GM21390 (cell line): ENCODE results near the gene ASTN2.

Source experiments
- ATAC-seq: cut with Tn5 transposase; IDR thresholded peaks from one replicate; pipeline ENCODE4 v1.9.1; 2021; ENCODE audit not compliant: unreplicated experiment

The ASTN2 gene

DNA sequence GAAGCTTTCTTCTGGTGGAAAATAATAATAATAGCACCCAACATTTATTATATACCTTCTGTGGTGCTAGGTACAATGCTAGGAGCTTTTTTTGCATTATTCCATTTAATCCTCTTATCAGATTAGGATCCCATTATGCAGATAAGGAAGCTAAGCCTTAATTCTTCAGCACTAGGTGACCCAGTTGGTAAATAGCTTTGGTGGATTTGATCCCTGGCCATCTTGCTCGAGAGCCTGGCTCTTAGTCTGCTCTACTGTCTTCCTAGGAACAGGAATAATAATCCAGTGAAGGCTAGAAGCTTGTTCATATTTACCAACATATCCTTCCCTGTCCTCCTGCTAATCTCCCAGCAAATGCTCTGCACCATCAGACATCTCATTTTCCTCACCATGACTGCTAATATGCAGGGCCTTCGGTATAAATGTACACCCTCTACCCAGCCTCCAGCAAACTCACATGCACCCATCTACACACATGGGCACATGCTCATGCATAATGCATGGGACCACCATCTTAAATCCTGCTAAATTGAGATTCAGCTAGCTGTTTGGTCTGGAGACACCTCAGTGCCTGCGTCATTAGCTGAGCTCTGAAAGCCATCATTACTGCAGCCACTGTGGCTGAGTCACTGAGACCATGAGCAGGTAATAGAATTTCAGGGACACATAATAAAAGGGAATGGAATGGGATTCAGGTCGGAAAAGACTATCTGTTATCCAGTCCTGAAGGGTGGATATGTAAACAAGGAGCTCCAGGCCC is 640.3 kb downstream of the ASTN2 start:
- ATAC-seq, result no peak

DNA sequence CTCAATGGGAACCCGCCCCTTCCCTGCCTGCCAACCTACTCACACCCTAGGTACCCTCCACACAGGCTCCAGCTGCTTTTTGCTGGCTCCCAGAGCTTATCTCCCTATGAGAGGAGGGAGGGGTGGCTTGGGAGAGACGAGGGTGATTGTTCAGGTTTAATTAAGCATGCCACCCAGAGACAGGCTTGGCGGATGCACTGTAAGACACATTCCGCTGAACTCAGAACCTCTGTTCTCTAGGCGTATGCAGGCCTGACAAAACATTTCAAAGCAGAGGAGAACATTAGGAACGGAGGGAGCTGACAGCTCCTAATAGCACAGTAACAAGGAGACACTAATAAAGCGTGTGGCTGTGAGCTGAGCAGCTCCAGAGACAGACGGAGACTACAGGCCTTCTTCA is 647.6 kb downstream of the ASTN2 start:
- ATAC-seq, result no peak

DNA sequence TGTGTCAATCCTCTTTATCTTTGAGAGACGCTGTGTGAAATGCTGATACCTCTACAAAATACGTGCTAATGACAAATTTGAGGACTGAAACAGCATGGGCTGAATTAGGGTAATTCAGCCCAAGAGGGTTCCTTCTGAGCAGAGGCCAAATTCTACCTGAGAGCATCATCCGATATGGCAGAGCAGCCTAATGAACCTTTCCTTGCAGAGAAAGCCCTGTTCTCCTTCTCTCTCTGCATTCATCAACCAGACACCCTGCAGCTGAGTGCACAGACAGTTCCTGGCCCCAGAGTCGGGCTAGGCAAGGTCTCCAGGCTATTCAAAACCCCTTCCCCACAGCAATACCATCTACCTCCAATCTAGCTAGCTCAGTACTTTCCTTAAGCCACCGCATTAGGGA is 649.8 kb downstream of the ASTN2 start:
- ATAC-seq, result no peak

DNA sequence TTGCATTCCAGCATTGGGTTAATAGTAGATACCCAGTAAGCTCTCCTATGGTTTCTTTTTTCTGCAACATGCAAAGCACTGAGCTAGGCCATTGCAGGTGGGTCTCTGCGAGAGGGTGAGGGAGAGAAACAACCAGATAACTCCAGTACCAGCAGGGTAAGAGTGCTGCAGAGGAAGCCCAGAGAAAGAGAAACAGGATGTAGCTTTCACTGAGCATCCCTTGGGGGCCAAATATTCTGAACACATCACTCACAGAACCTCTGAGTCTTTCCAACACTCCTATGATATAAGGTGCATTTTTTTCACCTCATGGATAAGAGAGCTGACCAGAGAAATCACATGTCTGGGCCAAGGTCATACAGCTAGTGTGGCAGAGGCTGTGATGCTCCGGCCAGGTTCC is 651.1 kb downstream of the ASTN2 start:
- ATAC-seq, result no peak

DNA sequence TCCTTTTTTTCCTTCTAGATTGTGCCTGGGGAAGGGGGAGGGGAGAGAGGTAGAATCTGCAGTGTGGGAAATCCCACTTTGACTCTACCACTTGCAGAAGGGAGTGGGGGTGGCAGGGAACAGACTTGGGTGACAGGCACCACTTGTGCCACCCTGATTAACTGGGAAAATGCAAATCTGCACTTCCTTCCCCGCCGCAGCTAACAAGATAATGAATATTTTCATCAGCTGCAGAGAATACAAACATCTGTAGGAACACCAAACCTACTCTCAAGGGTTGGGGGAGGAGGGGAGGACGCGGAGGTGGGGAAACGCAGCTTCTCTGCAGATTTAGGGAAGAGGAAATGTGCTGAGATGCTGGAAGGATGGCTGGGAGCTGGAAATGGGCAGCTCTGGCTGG is 654.2 kb downstream of the ASTN2 start:
- no peak for ATAC-seq

DNA sequence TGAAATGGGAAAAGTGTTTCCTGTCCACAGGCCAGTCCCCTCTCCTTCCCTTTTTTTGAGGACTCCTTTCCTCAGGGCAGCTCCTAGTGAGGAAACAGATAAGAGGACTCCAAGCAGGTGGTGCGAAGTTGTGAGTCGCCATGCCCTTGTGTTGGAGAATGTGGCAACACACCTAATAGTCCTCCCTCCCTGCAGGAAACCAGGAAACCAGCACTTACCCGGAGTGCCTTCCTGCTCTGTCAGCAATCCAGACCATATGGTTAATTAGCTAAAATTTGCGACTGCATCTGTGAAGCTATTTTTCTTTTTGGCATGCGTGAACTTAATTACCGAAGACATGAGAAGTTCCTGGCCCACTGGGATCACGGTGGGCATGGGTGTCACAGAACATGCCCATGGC is 657.8 kb downstream of the ASTN2 start:
- no peak for ATAC-seq

DNA sequence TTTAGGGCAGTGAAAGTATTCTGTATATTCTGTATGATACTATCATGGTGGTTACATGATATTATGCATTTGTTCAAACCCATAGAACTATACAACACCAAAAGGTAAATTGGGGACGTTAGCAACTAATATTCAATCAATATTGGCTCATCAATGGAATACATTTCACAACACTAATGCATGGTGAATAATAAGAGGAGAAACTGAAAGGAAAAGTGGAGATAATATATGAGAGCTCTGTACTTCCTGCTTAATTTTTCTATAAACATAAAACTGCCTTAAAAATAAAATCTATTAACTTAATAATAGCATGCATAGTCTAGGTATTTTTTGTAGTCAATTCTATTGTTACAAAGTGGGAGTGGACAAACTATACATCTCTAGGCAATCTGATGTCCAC is 661.5 kb downstream of the ASTN2 start:
- no peak for ATAC-seq

DNA sequence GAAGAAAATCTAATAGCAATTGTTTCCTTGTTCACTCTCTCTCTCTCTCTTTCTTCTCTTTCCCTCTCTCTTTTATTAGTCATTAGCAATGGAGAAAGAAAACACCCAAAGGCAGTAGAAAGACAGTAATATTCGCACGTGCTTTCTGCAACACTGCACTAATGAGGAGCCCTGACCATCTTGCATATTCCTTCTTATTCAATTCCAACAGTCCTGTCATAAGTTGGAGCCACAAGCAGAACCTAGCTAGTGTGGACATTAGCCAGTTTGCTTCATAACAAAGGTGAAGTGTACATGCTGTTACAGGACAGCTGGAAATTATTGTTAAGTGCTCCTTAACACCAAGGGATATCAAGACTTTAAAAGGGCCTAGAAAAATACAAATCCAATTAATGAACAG is 664.3 kb downstream of the ASTN2 start:
- ATAC-seq, result no peak

DNA sequence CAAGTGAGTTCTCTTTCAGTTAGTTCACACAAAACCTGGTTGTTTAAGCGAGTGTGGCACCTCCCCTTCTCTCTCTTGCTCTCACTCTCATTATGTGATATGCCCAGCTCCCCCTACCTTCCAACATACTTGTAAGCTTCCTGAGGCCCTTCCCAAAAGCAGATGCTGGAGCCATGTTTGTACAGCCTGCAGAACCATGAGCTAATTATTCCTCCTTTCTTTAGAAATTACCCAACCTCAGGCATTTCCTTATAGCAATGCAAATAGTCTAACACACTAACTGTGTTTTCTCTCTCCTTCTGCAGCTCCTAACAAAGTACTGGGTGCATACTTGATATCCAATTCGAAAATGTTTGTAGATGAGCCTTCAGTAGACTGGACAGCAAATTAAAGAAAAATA is 665.1 kb downstream of the ASTN2 start:
- no peak for ATAC-seq

DNA sequence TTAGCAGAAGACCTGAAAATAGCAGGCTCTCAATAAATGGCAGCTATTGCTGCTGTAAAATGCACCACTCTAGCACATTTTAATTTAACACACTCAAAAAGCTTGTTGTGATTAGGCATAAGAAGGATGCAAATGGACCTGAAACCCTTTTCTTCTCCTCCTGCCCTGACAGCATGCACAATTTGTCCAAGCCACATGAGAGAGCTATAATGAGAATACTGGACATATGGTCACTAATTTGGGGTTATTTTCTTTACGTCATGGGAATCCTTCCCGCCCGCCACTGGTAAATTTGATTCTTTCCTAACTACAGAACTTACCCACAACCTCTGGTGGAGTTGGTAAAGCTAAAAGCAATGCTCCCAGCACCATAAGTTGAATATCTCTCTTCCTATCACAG is 665.7 kb downstream of the ASTN2 start:
- ATAC-seq, result no peak

DNA sequence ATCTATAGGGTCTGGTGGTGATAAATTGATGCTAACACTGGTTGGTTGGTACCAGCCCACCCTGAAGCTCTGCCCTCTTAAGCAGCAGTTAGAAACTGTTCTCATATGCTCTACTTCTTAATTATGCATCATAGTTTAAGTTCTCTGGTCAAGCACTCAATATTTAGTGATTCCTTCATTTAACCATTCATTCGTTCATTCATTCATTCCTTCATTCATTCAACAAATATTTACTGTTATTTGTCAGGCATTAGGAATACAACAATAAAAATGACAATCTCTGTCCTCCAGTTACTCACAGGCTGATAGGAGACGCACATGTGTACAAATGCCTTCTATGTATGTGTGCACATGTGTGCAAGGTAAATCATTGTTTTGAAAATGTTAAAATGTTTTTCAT is 673.1 kb downstream of the ASTN2 start:
- no peak for ATAC-seq

DNA sequence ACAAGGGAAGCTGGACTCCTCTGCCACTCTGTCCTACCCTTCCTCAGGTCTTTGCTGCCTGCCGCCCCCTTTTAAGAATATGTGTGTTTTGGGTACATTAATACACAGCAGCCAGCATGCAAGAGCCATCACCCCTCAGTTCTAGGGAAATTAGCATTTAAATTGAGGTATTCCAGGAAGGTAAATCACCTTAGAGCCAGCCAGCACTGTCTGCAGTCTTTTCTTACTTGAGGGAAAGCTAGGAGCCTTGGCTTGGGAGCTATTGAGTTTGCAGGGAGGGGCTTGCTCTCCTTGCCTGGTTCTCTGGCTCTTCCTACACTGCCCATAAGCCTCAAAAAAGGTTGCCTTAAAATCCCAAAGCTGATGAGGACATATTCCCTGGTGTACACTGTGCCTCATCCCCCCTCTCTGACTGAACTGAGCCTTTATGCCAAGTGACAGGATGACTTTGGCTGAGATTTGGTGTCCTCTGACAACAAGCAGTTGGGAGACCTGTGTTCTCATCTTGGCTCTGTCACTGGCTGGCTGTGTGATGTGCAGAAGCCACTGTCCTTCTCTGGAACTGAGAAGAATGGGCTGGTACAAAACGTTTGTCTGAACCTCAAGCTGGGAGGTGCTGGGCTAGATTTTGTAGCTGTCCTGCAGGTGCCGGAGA is 673.6 kb downstream of the ASTN2 start:
- no peak for ATAC-seq

DNA sequence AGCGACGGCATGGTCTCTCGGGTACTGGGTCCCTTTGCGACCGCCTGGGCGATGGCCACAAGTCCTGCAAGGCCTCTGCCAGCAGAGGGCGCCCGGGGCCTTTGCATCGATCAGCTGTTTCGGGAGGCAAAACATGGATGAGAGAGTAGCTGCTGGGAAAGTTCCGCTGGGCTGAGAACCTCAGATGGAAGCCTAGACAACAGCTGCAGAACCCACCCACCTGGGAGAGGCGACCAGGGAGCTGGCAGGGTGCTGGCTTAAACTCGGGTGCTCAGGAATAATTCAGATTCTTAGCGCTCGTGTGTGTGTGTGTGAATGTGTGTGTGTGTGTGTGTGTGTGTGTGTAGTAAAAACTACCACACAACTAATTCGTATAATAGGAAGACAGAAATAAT is 677.7 kb downstream of the ASTN2 start:
- ATAC-seq, result peak; percentile 77

DNA sequence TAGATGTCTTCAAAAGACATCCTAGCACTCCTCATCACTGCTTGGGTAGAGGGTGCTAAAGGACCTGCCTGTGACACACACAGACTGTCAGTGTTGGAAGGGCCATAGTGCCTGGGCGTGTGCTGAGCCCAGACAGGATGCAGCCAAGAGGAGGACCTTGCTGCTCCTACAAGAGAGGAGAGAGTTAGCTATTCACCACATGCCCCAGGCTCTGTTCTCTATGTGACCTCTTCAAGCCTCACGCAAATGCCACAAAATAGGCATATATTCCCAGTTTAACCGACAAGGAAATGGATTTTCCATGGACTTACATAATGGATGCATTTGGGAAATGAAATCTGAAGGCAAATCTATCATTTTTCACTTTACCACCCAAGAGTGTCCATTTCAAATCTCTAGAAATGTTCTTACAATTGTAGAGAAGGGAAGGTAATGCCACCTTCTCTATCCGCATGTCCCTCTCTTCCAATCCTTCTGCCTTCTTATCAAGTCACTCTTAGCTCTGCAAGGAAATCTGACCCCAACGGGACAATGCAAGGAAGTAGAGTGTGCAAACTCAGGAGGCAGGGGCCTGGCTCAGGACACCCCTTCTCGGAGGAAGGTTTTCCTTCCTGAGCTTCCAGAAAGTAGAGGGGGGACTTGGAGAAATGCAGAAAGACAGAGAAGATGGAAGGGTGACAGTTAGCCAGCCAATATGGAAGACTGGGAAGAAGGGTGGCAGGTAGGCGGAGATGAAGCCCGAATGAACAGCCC is 678.3 kb downstream of the ASTN2 start:
- no peak for ATAC-seq

DNA sequence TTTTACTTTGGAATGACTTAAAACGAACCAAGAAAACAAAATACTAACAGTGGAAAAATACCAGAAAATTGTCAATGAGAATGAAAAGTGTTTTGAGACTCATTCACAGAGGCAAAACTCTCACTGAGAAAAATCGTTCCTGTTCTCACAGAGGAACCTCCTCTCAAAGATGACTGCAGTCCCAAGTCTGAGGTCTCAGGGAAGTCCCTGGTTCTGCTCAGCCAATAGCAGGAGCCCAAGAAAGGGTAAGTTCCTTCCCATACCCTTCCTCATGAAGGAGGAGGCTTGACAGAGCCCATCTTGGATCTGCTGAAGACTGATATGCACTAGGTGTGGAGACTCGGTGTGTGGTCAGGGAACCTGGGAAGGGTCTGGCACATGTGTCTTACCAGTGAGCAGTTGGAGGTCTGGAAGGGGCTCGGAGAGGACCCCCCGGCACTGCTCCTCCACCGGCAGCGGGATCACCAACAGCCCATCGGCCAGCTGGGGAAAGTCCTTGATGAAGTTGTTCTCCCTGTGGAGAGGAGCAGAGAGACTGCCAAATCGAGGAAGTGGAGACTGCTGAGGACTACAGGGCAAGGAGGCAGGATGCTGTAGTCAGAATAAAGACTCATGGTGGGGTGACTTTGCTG is 681.7 kb downstream of the ASTN2 start:
- no peak for ATAC-seq

DNA sequence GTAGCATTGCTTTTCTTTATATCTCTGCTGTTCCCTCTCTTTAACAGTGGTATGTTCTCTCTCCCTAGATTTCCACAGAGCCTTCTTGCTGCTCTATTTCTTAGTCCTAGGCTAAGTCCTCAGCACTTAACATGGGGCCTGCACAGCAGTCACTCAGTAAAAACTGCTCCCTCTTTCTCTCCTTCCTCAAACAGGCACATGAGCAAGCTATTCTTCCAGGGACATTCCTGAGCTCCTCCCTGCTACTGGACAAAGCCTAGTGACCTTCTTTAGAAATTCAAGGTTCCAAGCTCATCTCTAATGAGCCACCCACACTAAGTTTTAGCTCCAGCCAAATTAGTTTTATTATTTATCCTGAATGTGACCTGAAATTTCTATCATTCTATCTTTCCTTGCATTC is 688.3 kb downstream of the ASTN2 start:
- ATAC-seq, result no peak

DNA sequence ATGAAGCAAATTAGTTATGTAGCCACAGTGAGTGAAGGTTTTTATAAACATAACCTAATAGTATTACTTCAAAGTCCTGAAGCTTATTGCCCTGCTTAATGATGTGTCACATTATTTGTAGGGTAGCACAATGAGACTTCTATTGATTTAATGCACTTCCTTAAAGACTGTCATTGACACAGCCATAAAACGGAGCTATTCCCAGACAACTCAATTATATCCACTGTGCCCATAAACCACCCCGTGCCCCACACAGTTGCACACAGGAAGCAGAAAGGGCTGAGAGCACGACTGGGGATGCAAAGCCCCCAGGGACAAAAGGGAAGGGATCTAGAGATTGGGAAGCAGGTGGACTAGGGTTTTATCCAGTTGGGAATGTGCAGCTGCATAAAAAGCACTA is 690.7 kb downstream of the ASTN2 start:
- ATAC-seq, result no peak

DNA sequence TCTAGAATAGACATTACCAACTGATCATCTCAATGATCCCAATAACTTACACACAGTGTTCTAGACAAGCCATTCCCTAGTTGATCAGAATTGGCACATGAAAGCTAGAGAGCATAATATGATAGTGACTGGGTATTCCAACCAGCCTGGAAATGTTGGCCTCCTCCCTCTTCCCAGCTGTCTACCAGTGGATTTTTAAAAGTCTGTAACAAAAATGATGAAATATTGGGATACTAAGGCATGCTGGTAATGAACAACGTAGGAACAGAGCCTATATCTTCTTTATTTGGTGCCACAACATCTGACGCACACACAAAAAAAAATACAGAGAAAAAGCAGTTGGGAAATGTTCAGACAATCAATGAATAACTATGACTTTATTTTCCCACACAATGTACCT is 692.9 kb downstream of the ASTN2 start:
- no peak for ATAC-seq

DNA sequence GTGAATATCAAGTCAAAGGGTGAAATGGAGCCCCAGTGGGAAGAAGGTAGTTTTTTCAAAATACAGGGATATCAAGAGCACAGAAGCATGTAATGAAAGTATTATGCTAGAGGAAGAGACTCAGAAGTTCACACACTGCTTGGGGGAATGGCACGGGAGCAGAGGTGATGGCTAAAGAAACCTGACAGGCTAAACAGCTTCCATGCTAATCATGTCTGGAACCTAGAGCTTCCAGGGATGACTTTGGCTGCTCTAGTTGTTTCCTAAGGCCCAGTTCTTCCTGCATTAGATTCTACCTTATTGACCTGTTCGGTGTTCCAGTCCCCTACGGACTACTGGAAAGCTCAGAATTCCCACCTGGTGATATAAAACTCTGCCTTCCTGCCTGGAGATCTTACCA is 693.4 kb downstream of the ASTN2 start:
- ATAC-seq, result no peak

DNA sequence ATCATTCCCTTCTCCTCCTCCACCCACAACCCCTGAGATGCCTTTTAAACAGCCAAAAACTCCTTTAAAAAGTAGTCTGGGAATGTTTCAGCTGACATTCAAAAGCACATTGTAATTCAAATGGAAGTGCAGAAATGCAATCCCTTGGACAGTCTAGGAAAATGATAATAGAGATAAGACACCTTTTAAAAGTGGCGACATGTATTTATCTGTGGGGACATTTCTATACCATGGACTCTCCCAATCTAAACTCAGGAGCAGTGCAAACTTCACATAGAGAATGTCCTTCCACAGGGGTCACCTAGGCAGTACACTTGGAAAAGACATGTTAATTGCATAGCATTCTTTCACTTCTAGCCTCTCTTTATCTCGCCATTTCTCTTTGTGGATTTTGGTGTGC is 694.7 kb downstream of the ASTN2 start:
- no peak for ATAC-seq

DNA sequence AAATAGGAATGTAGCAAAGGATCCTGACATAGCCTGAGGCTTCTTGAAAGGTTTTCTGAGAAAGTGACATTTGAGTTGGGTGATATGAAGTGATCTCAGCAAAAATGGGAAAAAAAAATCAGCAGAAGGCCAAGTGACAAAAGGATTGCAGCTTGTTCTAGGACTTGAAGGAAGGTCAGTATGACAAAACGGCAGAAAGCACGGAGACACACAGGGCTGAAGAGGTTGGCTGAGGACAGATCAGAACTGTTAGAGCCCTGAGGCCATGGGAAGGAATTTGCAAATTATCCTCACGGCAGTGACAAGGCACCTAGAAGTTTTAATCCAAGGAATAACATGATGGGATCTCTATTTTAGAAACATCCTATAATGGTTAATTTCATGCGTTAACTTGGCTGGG is 696.7 kb downstream of the ASTN2 start:
- ATAC-seq, result no peak

DNA sequence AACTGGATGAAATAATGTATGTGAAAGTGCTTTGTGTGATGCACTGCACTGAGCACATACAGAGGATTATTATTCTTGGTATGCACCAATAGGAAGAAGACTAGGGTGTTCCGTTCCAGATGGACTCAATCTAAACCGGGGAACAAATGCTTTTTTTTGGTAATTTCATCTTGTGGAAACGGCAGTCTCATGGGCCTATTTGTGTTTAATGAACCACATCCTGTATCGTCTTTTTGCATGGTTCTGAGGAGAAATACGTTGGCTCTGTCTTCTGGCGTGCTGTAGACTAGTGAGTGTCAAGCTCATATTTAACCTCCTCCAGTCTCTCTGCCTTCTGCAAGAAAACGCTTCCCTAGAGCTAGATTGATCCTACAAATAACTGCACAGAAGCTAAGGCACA is 697.7 kb downstream of the ASTN2 start:
- no peak for ATAC-seq
